ENCODE results near the gene ACACA.

DNA sequence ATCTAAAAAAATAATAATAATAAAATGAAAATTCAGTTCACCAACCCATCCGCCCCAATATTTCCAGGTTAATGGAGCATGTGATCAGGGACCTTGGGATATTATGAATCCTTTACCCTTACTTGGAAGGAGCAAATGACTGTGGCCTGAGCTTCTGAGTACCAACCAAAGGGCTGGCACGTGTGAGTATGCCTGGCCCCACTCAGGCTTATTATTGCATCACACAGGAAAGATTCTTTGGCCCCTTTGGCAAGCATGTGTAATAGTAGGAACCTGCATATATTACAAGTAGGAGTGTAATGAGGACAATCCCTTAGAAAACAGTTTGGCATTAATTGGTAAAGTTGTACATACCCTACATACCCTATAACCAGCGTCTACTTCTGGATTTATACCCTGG, 38.1 kb downstream of the ACACA start:
- TF ChIP-seq, protein P1, sequence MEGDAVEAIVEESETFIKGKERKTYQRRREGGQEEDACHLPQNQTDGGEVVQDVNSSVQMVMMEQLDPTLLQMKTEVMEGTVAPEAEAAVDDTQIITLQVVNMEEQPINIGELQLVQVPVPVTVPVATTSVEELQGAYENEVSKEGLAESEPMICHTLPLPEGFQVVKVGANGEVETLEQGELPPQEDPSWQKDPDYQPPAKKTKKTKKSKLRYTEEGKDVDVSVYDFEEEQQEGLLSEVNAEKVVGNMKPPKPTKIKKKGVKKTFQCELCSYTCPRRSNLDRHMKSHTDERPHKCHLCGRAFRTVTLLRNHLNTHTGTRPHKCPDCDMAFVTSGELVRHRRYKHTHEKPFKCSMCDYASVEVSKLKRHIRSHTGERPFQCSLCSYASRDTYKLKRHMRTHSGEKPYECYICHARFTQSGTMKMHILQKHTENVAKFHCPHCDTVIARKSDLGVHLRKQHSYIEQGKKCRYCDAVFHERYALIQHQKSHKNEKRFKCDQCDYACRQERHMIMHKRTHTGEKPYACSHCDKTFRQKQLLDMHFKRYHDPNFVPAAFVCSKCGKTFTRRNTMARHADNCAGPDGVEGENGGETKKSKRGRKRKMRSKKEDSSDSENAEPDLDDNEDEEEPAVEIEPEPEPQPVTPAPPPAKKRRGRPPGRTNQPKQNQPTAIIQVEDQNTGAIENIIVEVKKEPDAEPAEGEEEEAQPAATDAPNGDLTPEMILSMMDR (IDR thresholded peaks at IDR 0.05; ENCODE audit: low read depth, low read length, poor library complexity, severe bottlenecking) = no peak
- TF ChIP-seq EZH2phosphoT487 (IDR thresholded peaks at IDR 0.05; ENCODE audit: borderline replicate concordance, low read length) = no peak

Data from DOHH2 (cell line).